Measurements from ENCODE around the gene PHF3. TPM values are rescaled to one million over a fixed set of nuclear protein-coding genes. Genes with fewer than 3 reads are reported as not detected.

PHF3 gene
- total RNA-seq, 1 donor from 2014 or later = 46.2 TPM

DNA sequence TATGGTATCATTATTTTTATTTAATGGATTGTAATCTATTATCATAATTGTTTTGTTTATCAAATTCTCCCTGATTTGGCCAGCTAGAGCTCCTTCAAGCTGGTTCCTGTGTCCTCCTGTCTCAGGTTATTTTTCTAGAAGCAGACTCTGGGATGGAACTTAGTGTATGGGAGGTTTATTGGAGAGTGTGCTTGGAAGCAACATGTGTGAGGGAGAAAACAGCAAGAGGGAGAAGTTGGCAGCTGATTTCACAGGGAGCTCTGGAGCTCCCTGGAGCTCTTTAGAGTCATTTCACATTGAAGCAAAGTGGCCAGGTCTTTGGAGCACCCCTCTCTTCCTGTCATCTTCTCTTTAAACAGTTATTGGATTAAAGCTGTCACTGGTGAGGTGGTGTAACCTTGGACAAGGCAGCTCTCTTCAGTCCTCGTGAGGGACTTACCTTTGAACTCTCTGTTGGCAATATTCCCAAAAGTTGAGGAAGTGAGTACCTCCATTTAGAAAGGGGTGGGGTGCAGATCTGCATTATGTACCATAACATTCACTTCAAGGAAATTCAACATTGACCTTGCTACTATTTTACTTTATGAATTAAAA is 103.6 kb downstream of the PHF3 start:
- no peak for DNase-seq (ENCODE audit: low read depth, low spot score)
- H3K4me3 Mint-ChIP-seq = no peak overlapping the region
- peaks cover 7% of the 10 kb centered on the region for H3K9me3 Mint-ChIP-seq
- peaks cover 4% of the 10 kb centered on the region for H3K27me3 Mint-ChIP-seq (ENCODE audit: low read depth)
- no peaks in the 10 kb centered on the region for H3K4me1 Mint-ChIP-seq
- TF ChIP-seq, protein P1, sequence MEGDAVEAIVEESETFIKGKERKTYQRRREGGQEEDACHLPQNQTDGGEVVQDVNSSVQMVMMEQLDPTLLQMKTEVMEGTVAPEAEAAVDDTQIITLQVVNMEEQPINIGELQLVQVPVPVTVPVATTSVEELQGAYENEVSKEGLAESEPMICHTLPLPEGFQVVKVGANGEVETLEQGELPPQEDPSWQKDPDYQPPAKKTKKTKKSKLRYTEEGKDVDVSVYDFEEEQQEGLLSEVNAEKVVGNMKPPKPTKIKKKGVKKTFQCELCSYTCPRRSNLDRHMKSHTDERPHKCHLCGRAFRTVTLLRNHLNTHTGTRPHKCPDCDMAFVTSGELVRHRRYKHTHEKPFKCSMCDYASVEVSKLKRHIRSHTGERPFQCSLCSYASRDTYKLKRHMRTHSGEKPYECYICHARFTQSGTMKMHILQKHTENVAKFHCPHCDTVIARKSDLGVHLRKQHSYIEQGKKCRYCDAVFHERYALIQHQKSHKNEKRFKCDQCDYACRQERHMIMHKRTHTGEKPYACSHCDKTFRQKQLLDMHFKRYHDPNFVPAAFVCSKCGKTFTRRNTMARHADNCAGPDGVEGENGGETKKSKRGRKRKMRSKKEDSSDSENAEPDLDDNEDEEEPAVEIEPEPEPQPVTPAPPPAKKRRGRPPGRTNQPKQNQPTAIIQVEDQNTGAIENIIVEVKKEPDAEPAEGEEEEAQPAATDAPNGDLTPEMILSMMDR (conservative IDR thresholded peaks at IDR 0.05) = no peak
- H3K27ac Mint-ChIP-seq (ENCODE audit: unreplicated experiment) = no peak overlapping the region
- H3K36me3 Mint-ChIP-seq (ENCODE audit: low read depth) = peaks cover 8% of the 10 kb centered on the region

DNA sequence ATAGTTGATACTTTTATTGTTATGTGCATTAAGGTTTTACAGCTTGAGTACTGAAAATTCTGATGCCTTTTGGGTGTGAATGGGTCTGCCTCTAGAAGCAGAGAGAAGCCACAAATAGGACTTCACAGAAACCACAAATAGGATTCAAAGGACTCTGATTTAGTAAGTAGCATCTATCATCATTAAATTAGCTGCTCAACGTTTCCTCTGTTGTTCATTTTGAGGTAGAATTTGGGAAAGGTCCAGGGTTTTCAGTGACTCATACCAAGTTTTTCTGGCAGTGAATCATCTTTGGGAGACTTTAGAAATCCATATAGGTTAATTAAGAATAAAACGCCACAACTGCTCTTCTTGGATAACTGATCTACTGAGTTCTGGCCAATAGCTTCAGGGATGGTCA is 105.1 kb downstream of the PHF3 start:
- Mint-ChIP-seq H3K4me1 (no peaks in the 10 kb centered on the region), H3K4me3 (no peak overlapping the region)

DNA sequence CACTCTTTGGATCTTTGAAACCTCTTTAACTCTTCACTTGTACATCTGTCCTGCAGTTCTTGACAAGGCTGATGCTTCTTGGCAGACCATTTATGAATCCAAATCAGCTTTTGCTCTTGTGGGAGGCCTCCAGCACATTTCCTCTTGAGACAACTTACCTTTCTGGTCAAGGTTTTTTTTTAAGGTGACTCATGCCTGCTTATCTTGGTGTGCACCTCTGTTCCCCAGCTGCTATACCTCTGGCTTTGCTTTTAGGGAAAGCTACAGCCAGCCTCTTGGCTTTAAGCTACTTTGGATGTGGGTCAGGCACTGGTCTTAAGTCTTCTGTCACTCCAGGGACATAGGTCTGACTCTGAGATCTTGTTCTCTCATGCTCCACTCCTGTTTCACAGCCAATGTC is 106.5 kb downstream of the PHF3 start:
- peaks cover 2% of the 10 kb centered on the region for H3K9me3 Mint-ChIP-seq
- H3K36me3 Mint-ChIP-seq (ENCODE audit: low read depth) = no peaks in the 10 kb centered on the region
- H3K27me3 Mint-ChIP-seq (ENCODE audit: low read depth) = peaks cover 4% of the 10 kb centered on the region
- TF ChIP-seq, protein P1 (conservative IDR thresholded peaks at IDR 0.05) = no peak
- H3K27ac Mint-ChIP-seq (ENCODE audit: unreplicated experiment) = no peak overlapping the region
- DNase-seq (ENCODE audit: low read depth, low spot score) = no peak
- no peak overlapping the region for H3K4me3 Mint-ChIP-seq
- H3K4me1 Mint-ChIP-seq = no peaks in the 10 kb centered on the region

More for the DNA sequence above, 105.1 kb downstream of the PHF3 start:
- TF ChIP-seq, protein P1 (conservative IDR thresholded peaks at IDR 0.05) = no peak
- H3K9me3 Mint-ChIP-seq = peaks cover 3% of the 10 kb centered on the region
- DNase-seq (ENCODE audit: low read depth, low spot score) = no peak
- peaks cover 4% of the 10 kb centered on the region for H3K27me3 Mint-ChIP-seq (ENCODE audit: low read depth)
- H3K36me3 Mint-ChIP-seq (ENCODE audit: low read depth) = no peaks in the 10 kb centered on the region
- no peak overlapping the region for H3K27ac Mint-ChIP-seq (ENCODE audit: unreplicated experiment)

DNA sequence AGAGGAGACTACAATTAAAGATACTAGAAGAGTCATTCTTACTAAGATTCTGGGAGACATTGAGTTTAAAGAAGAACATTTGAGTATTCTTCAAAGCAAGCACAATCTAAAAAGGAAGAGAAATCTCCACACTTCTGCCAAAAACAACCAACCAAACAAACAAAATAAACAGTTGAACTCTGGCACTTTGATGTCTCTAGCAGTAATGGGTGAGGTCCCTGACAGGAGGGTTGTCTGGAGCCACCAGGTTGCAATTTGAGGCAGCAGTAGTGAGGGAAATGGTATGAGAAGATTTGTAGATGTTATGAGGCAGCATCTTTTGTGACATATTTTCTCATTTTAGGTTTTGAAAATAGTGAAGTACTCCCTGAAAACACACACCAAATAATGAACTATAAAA is 108.1 kb downstream of the PHF3 start:
- TF ChIP-seq, protein P1 (conservative IDR thresholded peaks at IDR 0.05) = no peak
- H3K4me3 Mint-ChIP-seq = no peak overlapping the region
- peaks cover 6% of the 10 kb centered on the region for H3K9me3 Mint-ChIP-seq
- no peak overlapping the region for H3K27ac Mint-ChIP-seq (ENCODE audit: unreplicated experiment)
- H3K4me1 Mint-ChIP-seq = no peaks in the 10 kb centered on the region
- no peak for DNase-seq (ENCODE audit: low read depth, low spot score)
- H3K27me3 Mint-ChIP-seq (ENCODE audit: low read depth) = peaks cover 4% of the 10 kb centered on the region
- H3K36me3 Mint-ChIP-seq (ENCODE audit: low read depth) = no peaks in the 10 kb centered on the region

DNA sequence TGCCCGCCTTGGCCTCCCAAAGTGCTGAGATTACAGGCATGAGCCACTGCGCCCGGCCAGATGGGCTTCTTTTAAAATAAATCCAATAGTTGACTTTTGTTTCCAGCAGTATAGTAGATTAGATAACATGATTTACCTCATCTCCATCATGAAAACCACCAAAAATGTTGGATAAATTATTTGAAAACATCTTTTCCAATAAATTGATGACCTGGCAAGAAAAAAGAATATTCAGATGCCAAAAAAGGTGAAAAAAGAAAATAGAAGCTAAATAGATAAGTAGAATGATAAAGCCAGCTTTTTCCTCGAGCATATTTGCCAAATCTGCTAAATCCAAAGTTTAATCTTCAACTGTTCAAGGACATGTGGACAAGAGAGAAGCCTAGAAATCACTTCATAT is 109.2 kb downstream of the PHF3 start:
- Mint-ChIP-seq H3K4me3 (no peak overlapping the region), H3K27me3 (ENCODE audit: low read depth) (peaks cover 4% of the 10 kb centered on the region), H3K9me3 (peaks cover 6% of the 10 kb centered on the region), H3K36me3 (ENCODE audit: low read depth) (no peaks in the 10 kb centered on the region), H3K4me1 (no peaks in the 10 kb centered on the region), H3K27ac (ENCODE audit: unreplicated experiment) (no peak overlapping the region)
- DNase-seq (ENCODE audit: low read depth, low spot score) = no peak
- TF ChIP-seq, protein P1 (conservative IDR thresholded peaks at IDR 0.05) = no peak
